Islet of Langerhans (tissue), 1 donor: ENCODE results near the gene BLTP1.
"Not testable (repeated sequence)": the region's sequence is repeated elsewhere in the genome, so short reads cannot be mapped to it uniquely, and the experiment has no call there.

Experiments used
- FAIRE-seq: peaks from one replicate; lab custom pipeline; 2011; peaks lifted over from hg19 to GRCh38; lab: Jason Lieb, UNC

BLTP1 gene, protein sequence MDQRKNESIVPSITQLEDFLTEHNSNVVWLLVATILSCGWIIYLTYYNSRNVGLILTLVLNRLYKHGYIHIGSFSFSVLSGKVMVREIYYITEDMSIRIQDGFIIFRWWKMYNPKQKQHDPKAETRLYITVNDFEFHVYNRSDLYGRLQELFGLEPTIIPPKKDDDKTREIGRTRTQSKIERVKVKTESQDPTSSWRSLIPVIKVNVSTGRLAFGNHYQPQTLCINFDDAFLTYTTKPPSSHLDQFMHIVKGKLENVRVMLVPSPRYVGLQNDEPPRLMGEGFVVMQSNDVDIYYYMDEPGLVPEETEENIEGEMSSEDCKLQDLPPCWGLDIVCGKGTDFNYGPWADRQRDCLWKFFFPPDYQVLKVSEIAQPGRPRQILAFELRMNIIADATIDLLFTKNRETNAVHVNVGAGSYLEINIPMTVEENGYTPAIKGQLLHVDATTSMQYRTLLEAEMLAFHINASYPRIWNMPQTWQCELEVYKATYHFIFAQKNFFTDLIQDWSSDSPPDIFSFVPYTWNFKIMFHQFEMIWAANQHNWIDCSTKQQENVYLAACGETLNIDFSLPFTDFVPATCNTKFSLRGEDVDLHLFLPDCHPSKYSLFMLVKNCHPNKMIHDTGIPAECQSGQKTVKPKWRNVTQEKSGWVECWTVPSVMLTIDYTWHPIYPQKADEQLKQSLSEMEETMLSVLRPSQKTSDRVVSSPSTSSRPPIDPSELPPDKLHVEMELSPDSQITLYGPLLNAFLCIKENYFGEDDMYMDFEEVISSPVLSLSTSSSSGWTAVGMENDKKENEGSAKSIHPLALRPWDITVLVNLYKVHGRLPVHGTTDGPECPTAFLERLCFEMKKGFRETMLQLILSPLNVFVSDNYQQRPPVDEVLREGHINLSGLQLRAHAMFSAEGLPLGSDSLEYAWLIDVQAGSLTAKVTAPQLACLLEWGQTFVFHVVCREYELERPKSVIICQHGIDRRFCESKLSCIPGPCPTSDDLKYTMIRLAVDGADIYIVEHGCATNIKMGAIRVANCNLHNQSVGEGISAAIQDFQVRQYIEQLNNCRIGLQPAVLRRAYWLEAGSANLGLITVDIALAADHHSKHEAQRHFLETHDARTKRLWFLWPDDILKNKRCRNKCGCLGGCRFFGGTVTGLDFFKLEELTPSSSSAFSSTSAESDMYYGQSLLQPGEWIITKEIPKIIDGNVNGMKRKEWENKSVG (N-terminal part only)

GRCh38 chr4:122151982-122152710 is at the start of gene BLTP1:
TSS of gene BLTP1 (plus strand) at chr4:122152331. CDS start at chr4:122170648, 18,317 bp downstream.
- peak; percentile 81 for FAIRE-seq

- FAIRE-seq: no peak
Measured at GRCh38 chr4:122104184-122104583, 47.9 kb upstream of the BLTP1 start.

DNA sequence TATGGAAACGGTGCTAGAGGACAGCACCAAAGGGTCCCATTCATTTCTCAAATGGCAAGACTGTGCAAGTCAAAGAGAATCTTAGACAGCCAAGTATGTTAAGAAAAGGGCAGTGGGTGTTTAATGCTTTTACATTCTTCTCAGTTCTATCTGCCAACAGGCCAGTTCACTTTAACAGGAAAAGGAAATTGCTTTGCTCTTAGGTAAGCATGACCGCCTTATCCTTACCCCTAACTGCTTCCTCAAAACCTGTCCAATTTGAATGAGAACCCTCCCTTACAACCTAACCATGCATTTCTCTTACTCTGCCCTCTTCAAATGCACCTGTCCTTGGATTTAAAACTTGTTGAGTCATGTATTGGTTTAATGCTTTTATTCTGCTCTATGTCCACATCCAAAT is 44.5 kb upstream of the BLTP1 start:
- no peak for FAIRE-seq

- FAIRE-seq: not testable (repeated sequence)
Measured at GRCh38 chr4:122110304-122110703, 41.8 kb upstream of the BLTP1 start.

GRCh38 chr4:122117743-122118142 is 34.4 kb upstream of the BLTP1 start:
- no peak for FAIRE-seq

GRCh38 chr4:122118243-122118642 is 33.9 kb upstream of the BLTP1 start:
- FAIRE-seq: no peak

GRCh38 chr4:122119739-122120138 is 32.4 kb upstream of the BLTP1 start:
- no peak for FAIRE-seq

DNA sequence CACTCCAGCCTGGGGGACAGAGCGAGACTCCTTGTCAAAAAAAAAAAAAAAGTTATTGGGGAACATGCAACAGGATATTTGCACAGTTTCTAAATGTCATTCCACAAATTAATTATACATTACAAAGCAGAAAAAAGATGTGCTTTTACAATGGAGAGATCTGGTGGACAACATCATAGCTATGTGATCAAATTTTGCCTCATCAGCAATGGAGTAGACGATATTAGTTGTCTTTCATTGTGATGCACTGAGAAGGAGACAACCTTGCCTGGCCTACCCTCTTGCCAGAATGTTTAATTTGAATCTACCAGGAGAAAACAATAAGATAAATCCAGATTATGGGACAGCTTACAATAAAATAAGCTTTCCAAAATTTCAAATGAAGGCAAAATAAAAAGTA is 30.5 kb upstream of the BLTP1 start:
- FAIRE-seq: no peak

GRCh38 chr4:122122083-122122482 is 30.0 kb upstream of the BLTP1 start:
- no peak for FAIRE-seq

GRCh38 chr4:122129061-122129460 is 23.1 kb upstream of the BLTP1 start:
- FAIRE-seq: no peak

DNA sequence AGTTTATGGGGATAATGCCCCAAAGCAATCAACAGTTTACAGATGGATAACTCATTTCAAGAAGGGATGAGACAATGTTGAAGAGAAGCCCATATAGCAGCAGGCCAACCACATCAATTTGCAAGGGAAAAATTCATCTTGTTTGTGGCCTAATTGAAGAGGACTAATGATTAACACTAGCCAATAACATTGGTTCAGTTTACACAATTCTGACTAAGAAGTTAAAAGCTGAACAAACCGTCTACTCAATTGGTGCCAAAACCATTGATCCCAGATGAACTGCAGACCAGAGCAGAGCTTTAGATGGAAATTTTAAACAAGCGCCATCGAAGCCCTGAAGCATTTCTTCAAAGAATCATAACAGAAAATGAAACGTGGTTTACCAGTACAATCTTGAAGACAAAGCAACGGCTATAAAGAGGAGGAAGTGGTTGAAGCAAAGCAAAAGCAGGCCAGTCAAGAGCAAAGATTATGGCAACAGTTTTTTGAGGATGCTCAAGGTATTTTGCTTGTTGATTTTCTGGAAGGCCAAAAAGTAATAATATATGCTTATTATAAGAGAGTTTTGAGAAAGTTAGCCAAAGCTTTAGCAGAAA is 20.5 kb upstream of the BLTP1 start:
- no peak for FAIRE-seq

DNA sequence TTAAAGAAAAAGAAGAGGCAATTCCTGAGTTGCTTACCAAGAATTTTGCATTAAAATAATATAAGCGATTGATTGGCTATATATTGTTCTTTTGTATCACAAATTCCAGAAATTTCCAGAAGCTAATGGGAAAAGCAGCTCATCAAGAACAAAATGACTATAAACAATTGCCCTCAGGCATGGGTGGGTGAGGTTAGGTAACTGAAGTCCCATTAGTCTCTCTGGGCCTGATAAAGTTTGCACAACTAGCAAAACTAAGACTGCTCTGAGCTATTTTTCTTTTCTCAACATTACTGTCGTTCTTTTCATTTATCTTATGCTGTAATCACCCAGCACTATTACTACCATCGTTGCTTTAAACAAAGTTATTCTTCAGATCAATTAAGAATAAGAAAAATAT is 19.2 kb upstream of the BLTP1 start:
- no peak for FAIRE-seq

DNA sequence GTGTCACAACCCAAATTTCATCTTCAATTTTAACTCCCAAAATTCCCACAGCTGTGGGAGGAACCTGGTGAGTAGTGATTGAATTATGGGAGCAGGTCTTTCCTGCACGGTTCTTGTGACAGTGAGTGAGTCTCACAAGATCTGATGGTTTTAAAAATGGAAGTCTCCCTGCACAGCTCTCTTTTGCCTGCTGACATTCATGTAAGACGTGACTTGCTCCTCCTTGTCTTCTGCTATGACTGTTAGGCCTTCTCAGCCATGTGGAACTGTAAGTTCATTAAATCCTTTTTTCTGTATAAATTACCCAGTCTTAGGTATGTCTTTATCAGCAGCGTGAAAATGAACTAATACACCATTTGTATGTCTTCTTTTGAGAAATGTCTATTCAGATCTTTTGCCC is 13.0 kb upstream of the BLTP1 start:
- FAIRE-seq: no peak

DNA sequence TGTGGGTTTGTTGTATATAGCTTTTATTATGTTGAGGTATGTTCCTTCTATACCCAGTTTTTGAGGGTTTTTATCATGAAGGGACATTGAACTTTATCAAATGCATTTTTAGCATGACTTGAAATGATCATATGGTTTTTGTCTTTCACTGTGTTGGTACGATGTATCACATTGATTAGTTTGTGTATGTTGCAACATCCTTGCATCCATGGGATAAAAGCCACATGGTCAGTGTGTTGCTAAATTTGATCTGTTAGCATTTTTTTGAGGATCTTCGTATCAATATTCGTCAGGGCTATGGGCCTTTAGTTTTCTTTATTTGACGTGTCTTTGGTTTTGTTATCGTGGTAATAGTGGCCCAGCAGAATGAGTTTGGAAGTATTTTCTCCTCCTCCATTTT is 11.3 kb upstream of the BLTP1 start:
- no peak for FAIRE-seq

DNA sequence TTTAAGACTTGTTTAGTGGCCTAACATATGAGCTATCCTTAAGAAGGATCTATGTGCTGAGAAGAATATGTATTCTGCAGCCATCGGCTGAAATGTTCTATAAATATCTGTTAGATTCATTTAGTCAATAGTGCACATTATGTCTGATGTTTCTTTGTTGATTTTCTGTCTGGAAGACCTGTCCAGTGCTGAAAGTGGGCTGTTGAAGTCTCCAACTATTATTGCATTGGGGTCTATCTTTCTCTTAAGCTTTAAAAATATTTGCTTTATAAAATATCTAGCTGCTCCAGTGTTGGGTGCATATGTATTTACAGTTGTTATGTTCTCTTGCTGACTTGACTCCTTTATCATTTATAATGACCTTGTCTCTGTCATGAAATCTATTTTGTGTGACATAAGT is 9.4 kb upstream of the BLTP1 start:
- no peak for FAIRE-seq

GRCh38 chr4:122146652-122147051 is 5.5 kb upstream of the BLTP1 start:
- no peak for FAIRE-seq

- no peak for FAIRE-seq
Measured at GRCh38 chr4:122150931-122151330, 1.2 kb upstream of the BLTP1 start.

DNA sequence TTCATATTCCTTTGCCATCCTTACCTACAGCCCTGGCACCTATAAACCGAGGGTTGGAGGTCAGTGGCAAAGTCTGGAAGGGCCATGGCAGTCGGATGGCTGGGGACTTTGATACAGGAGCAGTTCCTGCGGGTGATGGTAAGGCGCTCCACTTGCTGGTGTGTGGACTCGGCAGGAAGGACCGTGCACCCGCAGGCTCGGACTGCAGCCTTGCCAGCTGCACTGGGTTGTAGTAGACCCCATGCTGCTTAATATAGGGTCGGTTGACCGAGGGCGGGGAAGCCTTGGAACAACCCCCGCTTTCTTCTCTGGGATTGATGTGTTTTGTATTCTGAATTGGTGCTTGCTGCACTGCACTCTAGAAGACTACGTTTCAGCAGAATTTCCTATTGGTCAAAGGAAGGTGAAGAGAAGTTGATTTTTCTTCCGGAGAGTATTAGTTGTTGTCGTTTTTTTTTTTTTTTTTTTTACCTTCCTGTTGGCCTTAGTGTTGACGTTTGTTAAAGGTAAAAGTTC is 638 bp downstream of the BLTP1 start:
- no peak for FAIRE-seq

DNA sequence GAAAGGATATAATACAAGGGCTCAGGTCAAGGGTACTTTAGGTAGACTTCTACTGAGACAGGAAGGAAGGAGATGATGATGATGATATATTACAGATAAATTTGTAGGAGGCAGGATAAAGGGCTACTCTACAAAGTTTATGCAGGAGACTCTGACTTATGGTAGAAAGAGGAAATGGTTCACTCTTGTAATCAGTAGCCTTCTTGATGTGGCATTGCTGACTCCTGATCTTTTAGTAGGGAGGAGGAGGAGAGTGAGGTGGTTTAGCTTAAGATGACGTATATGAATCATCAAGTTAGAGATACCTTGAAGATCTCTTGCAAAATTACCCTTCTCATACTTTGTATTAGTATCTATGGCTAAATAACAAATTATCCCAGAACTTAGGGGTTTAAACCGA is 4.7 kb downstream of the BLTP1 start:
- FAIRE-seq: no peak

GRCh38 chr4:122163301-122163700 is 11.2 kb downstream of the BLTP1 start:
- no peak for FAIRE-seq

GRCh38 chr4:122163767-122164166 is 11.6 kb downstream of the BLTP1 start:
- FAIRE-seq: no peak
